Tibial nerve (tissue), 4 donors: ENCODE data around the gene PIP.

Source experiments
- EP300 ChIP-seq, 2 donors: sonication (generic); formaldehyde crosslinking; IDR thresholded peaks; one replicate each; pipeline ENCODE4 v1.6.1; 2017; ENCODE audit warnings: antibody characterized with exemption in 2 of 2, mild to moderate bottlenecking in 1 of 2
- POLR2A ChIP-seq, 2 donors: fragments of 450-650 bp; IDR thresholded peaks; one replicate each; pipeline ENCODE4 v1.6.1; 2017; ENCODE audit warnings: antibody characterized with exemption in 2 of 2, mild to moderate bottlenecking in 2 of 2, moderate library complexity in 2 of 2
- TF ChIP-seq, protein P1 (sequence below), 5 experiments: fragments of 200-600 bp in 3 of 5; fragments of 450-650 bp in 2 of 5; sonication (generic) in 3 of 5; IDR thresholded peaks; one replicate each; pipeline ENCODE4 v1.5.1; 2016 to 2019; ENCODE audit warnings: antibody characterized with exemption in 5 of 5, mild to moderate bottlenecking in 3 of 5, moderate library complexity in 2 of 5

GRCh38 chr7:143085109-143085508 is 46.8 kb upstream of the PIP start:
- TF ChIP-seq, protein P1, sequence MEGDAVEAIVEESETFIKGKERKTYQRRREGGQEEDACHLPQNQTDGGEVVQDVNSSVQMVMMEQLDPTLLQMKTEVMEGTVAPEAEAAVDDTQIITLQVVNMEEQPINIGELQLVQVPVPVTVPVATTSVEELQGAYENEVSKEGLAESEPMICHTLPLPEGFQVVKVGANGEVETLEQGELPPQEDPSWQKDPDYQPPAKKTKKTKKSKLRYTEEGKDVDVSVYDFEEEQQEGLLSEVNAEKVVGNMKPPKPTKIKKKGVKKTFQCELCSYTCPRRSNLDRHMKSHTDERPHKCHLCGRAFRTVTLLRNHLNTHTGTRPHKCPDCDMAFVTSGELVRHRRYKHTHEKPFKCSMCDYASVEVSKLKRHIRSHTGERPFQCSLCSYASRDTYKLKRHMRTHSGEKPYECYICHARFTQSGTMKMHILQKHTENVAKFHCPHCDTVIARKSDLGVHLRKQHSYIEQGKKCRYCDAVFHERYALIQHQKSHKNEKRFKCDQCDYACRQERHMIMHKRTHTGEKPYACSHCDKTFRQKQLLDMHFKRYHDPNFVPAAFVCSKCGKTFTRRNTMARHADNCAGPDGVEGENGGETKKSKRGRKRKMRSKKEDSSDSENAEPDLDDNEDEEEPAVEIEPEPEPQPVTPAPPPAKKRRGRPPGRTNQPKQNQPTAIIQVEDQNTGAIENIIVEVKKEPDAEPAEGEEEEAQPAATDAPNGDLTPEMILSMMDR (IDR thresholded peaks at IDR 0.05): no peak
- TF ChIP-seq EP300 (IDR thresholded peaks at IDR 0.05) (no peak), POLR2A (IDR thresholded peaks at IDR 0.05) (no peak)
